HEK293 (cell line): ENCODE results near the gene SUMF1.

Experiments
- CTCF ChIA-PET: fragments of 350-600 bp; formaldehyde crosslinking; extraction: SDS; loops from one replicate; lab custom pipeline; 2021; ENCODE audit warnings: antibody characterized with exemption; lab: Yijun Ruan, JAX
- POLR2A ChIA-PET: fragments of 300-600 bp; formaldehyde crosslinking; extraction: SDS; loops from one replicate; lab custom pipeline; 2020; ENCODE audit warnings: antibody characterized with exemption, inconsistent platforms; lab: Yijun Ruan, JAX
- H3K27ac ChIP-seq: fragments of 200-500 bp; sonication (Bioruptor generic); 2 replicates; pipeline ENCODE4 v1.5.1; 2014; ENCODE audit warnings: low read depth, low read length, control low read depth, inconsistent platforms; ENCODE audit errors: extremely low read depth
- H3K36me3 ChIP-seq, 2 experiments: fragments of 200-500 bp in 1 of 2; sonication (Bioruptor generic) in 1 of 2; 1 replicate in 1 of 2; 2 replicates in 1 of 2; pipeline ENCODE4 v1.5.1; 2014 to 2017; ENCODE audit warnings: inconsistent platforms in 2 of 2, low read length in 2 of 2; ENCODE audit not compliant: control insufficient read depth in 2 of 2, insufficient read depth in 1 of 2
- H3K4me1 ChIP-seq: fragments of 200-500 bp; sonication (Bioruptor generic); 2 replicates; pipeline ENCODE4 v1.5.1; 2014; ENCODE audit warnings: mild to moderate bottlenecking, low read length, inconsistent platforms; ENCODE audit not compliant: control insufficient read depth, insufficient read depth
- H3K4me3 ChIP-seq: 2 replicates; pipeline ENCODE4 v1.5.1; 2011; ENCODE audit warnings: low read depth, mild to moderate bottlenecking, control low read depth, low read length, moderate library complexity
- H3K9me3 ChIP-seq: fragments of 200-500 bp; sonication (Bioruptor generic); 2 replicates; pipeline ENCODE4 v1.5.1; 2014; ENCODE audit warnings: low read depth, low read length, inconsistent platforms; ENCODE audit not compliant: control insufficient read depth, insufficient read depth
- GLI2 ChIP-seq: fragments of 450-650 bp; formaldehyde crosslinking; IDR thresholded peaks from 2 replicates; pipeline ENCODE4; 2017; ENCODE audit warnings: missing biosample characterization, missing genetic modification characterization, low read depth, borderline replicate concordance
- RBAK ChIP-seq: fragments of 450-650 bp; formaldehyde crosslinking; IDR thresholded peaks from 2 replicates; pipeline ENCODE4 v1.5.1; 2016; ENCODE audit warnings: missing biosample characterization, missing genetic modification characterization
- ZFP3 ChIP-seq: fragments of 450-650 bp; formaldehyde crosslinking; IDR thresholded peaks from 2 replicates; pipeline ENCODE4 v1.5.1; 2016; ENCODE audit warnings: low read depth, missing biosample characterization, missing genetic modification characterization
- ZNF211 ChIP-seq: fragments of 450-650 bp; formaldehyde crosslinking; IDR thresholded peaks from 2 replicates; pipeline ENCODE4 v1.5.1; 2016; ENCODE audit warnings: low read depth, missing biosample characterization, missing genetic modification characterization
- ZNF324 ChIP-seq: fragments of 450-650 bp; formaldehyde crosslinking; IDR thresholded peaks from 2 replicates; pipeline ENCODE4 v1.5.1; 2016; ENCODE audit warnings: missing biosample characterization, missing genetic modification characterization
- ZNF391 ChIP-seq: fragments of 450-650 bp; formaldehyde crosslinking; IDR thresholded peaks from 2 replicates; pipeline ENCODE4 v1.5.1; 2016; ENCODE audit warnings: low read depth, missing biosample characterization, missing genetic modification characterization, borderline replicate concordance
- ZNF623 ChIP-seq: fragments of 450-650 bp; formaldehyde crosslinking; IDR thresholded peaks from 2 replicates; pipeline ENCODE4 v1.5.1; 2016; ENCODE audit warnings: missing biosample characterization, missing genetic modification characterization
- TF ChIP-seq, protein P1 (sequence below): fragments of 450-650 bp; formaldehyde crosslinking; IDR thresholded peaks from 2 replicates; pipeline ENCODE4 v1.5.1; 2016; ENCODE audit warnings: missing biosample characterization, missing genetic modification characterization
- TF ChIP-seq, protein P2 (sequence below): fragments of 450-650 bp; formaldehyde crosslinking; IDR thresholded peaks from 2 replicates; pipeline ENCODE4 v1.5.1; 2017; ENCODE audit warnings: missing biosample characterization, missing genetic modification characterization
- TF ChIP-seq, protein P3 (sequence below): fragments of 450-650 bp; formaldehyde crosslinking; conservative IDR thresholded peaks from 2 replicates; pipeline ENCODE4 v1.5.1; 2016; ENCODE audit warnings: low read depth, missing biosample characterization, missing genetic modification characterization
- TF ChIP-seq, protein P4 (sequence below): fragments of 450-650 bp; formaldehyde crosslinking; IDR thresholded peaks from 2 replicates; pipeline ENCODE4 v1.5.1; 2016; ENCODE audit warnings: missing biosample characterization, missing genetic modification characterization
- TF ChIP-seq, protein P5 (sequence below): fragments of 450-650 bp; formaldehyde crosslinking; IDR thresholded peaks from 2 replicates; pipeline ENCODE4 v1.5.1; 2016; ENCODE audit warnings: missing biosample characterization, missing genetic modification characterization

Gene SUMF1

DNA sequence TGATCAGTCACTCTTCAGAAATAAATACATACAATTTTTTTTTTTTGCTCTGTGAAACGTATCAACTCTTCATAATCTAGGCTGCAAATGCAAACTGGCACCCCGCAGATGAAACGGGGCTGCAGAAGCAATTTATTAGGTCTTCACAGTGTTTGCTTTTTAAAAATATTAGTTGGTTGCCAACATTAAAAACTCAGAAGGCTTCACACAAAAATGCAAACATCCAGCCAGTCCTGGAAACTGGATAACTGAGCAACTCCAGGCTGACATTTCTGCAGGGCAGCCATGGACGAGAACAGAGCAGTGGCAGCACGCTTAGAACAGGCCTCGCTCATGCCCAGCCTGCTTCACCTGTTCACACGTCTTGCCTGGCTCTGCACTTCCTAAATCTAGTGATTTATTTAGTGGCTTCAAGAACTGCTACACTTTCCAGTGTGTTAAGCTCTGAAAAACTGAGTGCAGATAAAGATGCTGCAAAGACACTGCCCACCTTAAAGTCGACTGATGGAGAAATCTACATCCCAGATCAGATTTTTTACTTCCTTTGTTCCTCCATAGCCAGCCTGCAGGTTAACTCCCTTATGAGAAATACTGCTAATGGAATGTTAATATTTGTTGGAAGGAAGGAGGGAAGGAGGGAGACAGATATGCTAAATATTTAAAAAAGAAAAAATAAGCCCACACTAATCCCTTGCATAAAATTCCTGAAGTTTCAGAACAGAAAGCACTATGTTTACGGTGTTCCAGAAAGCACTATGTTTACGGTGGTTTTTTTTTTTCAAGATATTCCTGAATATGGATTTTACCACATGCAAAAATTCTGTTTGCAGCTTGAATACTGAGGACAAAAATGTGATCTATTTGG lies 110.3 kb downstream of the SUMF1 start (continued):
- TF ChIP-seq, protein P1, sequence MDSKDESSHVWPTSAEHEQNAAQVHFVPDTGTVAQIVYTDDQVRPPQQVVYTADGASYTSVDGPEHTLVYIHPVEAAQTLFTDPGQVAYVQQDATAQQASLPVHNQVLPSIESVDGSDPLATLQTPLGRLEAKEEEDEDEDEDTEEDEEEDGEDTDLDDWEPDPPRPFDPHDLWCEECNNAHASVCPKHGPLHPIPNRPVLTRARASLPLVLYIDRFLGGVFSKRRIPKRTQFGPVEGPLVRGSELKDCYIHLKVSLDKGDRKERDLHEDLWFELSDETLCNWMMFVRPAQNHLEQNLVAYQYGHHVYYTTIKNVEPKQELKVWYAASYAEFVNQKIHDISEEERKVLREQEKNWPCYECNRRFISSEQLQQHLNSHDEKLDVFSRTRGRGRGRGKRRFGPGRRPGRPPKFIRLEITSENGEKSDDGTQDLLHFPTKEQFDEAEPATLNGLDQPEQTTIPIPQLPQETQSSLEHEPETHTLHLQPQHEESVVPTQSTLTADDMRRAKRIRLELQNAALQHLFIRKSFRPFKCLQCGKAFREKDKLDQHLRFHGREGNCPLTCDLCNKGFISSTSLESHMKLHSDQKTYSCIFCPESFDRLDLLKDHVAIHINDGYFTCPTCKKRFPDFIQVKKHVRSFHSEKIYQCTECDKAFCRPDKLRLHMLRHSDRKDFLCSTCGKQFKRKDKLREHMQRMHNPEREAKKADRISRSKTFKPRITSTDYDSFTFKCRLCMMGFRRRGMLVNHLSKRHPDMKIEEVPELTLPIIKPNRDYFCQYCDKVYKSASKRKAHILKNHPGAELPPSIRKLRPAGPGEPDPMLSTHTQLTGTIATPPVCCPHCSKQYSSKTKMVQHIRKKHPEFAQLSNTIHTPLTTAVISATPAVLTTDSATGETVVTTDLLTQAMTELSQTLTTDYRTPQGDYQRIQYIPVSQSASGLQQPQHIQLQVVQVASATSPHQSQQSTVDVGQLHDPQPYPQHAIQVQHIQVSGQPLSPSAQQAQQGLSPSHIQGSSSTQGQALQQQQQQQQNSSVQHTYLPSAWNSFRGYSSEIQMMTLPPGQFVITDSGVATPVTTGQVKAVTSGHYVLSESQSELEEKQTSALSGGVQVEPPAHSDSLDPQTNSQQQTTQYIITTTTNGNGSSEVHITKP (tag by site-specific recombination), result no peak
- TF ChIP-seq ZNF211 (no peak), ZNF391 (tag by site-specific recombination) (no peak), RBAK (tag by site-specific recombination) (no peak), ZFP3 (no peak), ZNF623 (tag by site-specific recombination) (no peak)
- TF ChIP-seq, protein P2, sequence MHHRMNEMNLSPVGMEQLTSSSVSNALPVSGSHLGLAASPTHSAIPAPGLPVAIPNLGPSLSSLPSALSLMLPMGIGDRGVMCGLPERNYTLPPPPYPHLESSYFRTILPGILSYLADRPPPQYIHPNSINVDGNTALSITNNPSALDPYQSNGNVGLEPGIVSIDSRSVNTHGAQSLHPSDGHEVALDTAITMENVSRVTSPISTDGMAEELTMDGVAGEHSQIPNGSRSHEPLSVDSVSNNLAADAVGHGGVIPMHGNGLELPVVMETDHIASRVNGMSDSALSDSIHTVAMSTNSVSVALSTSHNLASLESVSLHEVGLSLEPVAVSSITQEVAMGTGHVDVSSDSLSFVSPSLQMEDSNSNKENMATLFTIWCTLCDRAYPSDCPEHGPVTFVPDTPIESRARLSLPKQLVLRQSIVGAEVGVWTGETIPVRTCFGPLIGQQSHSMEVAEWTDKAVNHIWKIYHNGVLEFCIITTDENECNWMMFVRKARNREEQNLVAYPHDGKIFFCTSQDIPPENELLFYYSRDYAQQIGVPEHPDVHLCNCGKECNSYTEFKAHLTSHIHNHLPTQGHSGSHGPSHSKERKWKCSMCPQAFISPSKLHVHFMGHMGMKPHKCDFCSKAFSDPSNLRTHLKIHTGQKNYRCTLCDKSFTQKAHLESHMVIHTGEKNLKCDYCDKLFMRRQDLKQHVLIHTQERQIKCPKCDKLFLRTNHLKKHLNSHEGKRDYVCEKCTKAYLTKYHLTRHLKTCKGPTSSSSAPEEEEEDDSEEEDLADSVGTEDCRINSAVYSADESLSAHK (tag by site-specific recombination), result no peak
- TF ChIP-seq, protein P3, sequence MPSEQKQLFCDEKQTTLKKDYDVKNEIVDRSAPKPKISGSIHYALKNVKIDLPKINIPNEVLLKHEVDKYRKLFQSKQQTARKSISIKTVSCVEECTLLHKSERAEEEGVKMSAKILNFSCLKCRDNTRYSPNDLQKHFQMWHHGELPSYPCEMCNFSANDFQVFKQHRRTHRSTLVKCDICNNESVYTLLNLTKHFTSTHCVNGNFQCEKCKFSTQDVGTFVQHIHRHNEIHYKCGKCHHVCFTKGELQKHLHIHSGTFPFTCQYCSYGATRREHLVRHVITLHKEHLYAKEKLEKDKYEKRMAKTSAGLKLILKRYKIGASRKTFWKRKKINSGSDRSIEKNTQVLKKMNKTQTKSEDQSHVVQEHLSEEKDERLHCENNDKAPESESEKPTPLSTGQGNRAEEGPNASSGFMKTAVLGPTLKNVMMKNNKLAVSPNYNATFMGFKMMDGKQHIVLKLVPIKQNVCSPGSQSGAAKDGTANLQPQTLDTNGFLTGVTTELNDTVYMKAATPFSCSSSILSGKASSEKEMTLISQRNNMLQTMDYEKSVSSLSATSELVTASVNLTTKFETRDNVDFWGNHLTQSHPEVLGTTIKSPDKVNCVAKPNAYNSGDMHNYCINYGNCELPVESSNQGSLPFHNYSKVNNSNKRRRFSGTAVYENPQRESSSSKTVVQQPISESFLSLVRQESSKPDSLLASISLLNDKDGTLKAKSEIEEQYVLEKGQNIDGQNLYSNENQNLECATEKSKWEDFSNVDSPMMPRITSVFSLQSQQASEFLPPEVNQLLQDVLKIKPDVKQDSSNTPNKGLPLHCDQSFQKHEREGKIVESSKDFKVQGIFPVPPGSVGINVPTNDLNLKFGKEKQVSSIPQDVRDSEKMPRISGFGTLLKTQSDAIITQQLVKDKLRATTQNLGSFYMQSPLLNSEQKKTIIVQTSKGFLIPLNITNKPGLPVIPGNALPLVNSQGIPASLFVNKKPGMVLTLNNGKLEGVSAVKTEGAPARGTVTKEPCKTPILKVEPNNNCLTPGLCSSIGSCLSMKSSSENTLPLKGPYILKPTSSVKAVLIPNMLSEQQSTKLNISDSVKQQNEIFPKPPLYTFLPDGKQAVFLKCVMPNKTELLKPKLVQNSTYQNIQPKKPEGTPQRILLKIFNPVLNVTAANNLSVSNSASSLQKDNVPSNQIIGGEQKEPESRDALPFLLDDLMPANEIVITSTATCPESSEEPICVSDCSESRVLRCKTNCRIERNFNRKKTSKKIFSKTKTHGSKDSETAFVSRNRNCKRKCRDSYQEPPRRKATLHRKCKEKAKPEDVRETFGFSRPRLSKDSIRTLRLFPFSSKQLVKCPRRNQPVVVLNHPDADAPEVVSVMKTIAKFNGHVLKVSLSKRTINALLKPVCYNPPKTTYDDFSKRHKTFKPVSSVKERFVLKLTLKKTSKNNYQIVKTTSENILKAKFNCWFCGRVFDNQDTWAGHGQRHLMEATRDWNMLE, result no peak
- TF ChIP-seq, protein P4, sequence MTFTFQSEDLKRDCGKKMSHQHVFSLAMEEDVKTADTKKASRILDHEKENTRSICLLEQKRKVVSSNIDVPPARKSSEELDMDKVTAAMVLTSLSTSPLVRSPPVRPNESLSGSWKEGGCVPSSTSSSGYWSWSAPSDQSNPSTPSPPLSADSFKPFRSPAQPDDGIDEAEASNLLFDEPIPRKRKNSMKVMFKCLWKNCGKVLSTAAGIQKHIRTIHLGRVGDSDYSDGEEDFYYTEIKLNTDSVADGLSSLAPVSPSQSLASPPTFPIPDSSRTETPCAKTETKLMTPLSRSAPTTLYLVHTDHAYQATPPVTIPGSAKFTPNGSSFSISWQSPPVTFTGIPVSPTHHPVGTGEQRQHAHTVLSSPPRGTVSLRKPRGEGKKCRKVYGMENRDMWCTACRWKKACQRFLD (tag by site-specific recombination), result no peak
- TF ChIP-seq, protein P5, sequence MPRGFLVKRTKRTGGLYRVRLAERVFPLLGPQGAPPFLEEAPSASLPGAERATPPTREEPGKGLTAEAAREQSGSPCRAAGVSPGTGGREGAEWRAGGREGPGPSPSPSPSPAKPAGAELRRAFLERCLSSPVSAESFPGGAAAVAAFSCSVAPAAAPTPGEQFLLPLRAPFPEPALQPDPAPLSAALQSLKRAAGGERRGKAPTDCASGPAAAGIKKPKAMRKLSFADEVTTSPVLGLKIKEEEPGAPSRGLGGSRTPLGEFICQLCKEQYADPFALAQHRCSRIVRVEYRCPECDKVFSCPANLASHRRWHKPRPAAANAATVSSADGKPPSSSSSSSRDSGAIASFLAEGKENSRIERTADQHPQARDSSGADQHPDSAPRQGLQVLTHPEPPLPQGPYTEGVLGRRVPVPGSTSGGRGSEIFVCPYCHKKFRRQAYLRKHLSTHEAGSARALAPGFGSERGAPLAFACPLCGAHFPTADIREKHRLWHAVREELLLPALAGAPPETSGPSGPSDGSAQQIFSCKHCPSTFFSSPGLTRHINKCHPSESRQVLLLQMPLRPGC (tag by site-specific recombination), result no peak

DNA sequence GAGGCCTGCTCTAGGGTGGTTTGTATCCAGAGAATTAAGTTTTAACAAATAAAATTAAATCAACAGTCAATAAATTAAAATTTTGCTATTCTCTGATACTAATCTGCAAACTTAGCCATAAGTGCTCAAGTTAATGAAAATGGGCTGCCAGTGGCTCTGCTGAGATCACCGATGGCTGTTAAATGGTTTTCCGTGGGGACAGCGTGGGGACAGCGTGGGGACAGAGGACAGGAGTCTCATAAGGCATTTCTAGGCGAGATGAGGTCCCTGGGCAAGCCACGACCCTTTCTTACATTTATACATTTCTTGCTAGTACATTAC lies 110.9 kb downstream of the SUMF1 start:
- Histone ChIP-seq H3K9me3 (no peaks in the 10 kb centered on the region), H3K4me3 (no peak overlapping the region), H3K27ac (no peak overlapping the region), H3K36me3 (no peaks in the 10 kb centered on the region), H3K4me1 (peaks cover 6% of the 10 kb centered on the region; the same call in 1 of the 2 replicates)
- CTCF ChIA-PET, result interaction anchor here (0.5 to 1.3 kb wide), 2 partner anchors 277 to 281 kb away, joined by 3 to 6 read pairs; no protein-coding TSS in a partner anchor
- no peak for TF ChIP-seq GLI2
- TF ChIP-seq ZNF324, result no peak
- POLR2A ChIA-PET, result no interaction called here
